Limb (tissue), 2 donors: ENCODE measurements around the gene ZNF177.
"Not testable (repeated sequence)": the region's sequence is repeated elsewhere in the genome, so short reads cannot be mapped to it uniquely, and the experiment has no call there.

ENCODE experiments used
- DNase-seq, 2 donors: peaks; one replicate each; pipeline ENCODE4 v3.0.0-alpha.2; 2016; ENCODE audit errors: extremely low spot score in 2 of 2

ZNF177 gene

GRCh38 chr19:9362905-9363304 lies at the start of gene ZNF177:
TSS of gene ZNF177 (plus strand) at chr19:9363013. CDS start at chr19:9378312, 15,299 bp downstream.
- peak; percentile 54 to 73 for DNase-seq

GRCh38 chr19:9313756-9314155 lies 49.1 kb upstream of the ZNF177 start:
- DNase-seq: no peak

GRCh38 chr19:9321338-9321737 lies 41.5 kb upstream of the ZNF177 start:
- peak in 1 of 2 donors; percentile 28 for DNase-seq

- DNase-seq: not testable (repeated sequence)
These were observed 41.1 kb upstream of the ZNF177 start for GRCh38 chr19:9321756-9322155.

- DNase-seq: not testable (repeated sequence)
These were observed 40.6 kb upstream of the ZNF177 start for GRCh38 chr19:9322201-9322600.

- DNase-seq: peak in 1 of 2 donors; percentile 47
These were observed 39.3 kb upstream of the ZNF177 start for GRCh38 chr19:9323557-9323918.

- DNase-seq: peak; percentile 97 to 99
These were observed 38.8 kb upstream of the ZNF177 start, which contains the start of gene ZNF559 for GRCh38 chr19:9323919-9324583. TSS of gene ZNF559 (plus strand) at chr19:9324179. CDS start at chr19:9338550, 14,371 bp downstream.

GRCh38 chr19:9324584-9324962 lies 38.2 kb upstream of the ZNF177 start:
- no peak for DNase-seq

GRCh38 chr19:9329999-9330398 lies 32.8 kb upstream of the ZNF177 start:
- DNase-seq: no peak

- no peak for DNase-seq
These were observed 20.1 kb upstream of the ZNF177 start for GRCh38 chr19:9342610-9343304.

GRCh38 chr19:9345005-9345404 lies 17.8 kb upstream of the ZNF177 start:
- DNase-seq: no peak

GRCh38 chr19:9348253-9348652 lies 14.6 kb upstream of the ZNF177 start:
- DNase-seq: no peak

- DNase-seq: no peak
These were observed 14.1 kb upstream of the ZNF177 start for GRCh38 chr19:9348671-9349070.

GRCh38 chr19:9352505-9352904 lies 10.3 kb upstream of the ZNF177 start:
- no peak for DNase-seq

GRCh38 chr19:9353011-9353410 lies 9.8 kb upstream of the ZNF177 start:
- DNase-seq: no peak

GRCh38 chr19:9354651-9355050 lies 8.2 kb upstream of the ZNF177 start:
- no peak for DNase-seq

GRCh38 chr19:9370738-9371619 lies 8.2 kb downstream of the ZNF177 start:
- no peak for DNase-seq

GRCh38 chr19:9381361-9381785 lies 18.6 kb downstream of the ZNF177 start:
- DNase-seq: no peak

- DNase-seq: peak; percentile 71 to 86
These were observed 44.1 kb downstream of the ZNF177 start for GRCh38 chr19:9406798-9407352.

- no peak for DNase-seq
These were observed 45.0 kb downstream of the ZNF177 start for GRCh38 chr19:9407827-9408226.

- no peak for DNase-seq
These were observed 50.6 kb downstream of the ZNF177 start for GRCh38 chr19:9413240-9413954.
